Muscle layer of colon (tissue), 2 donors: ENCODE measurements around the gene DNLZ.
"Not testable (repeated sequence)": the region's sequence is repeated elsewhere in the genome, so short reads cannot be mapped to it uniquely, and the experiment has no call there.

Experiments used
- H3K27ac ChIP-seq: one replicate; pipeline ENCODE4 v1.7.0; 2013; ENCODE audit warnings: low read depth, mild to moderate bottlenecking, low read length, moderate library complexity
- H3K27me3 ChIP-seq, 2 donors: one replicate each; pipeline ENCODE4 v1.7.0; 2013; ENCODE audit warnings: low read length in 2 of 2, mild to moderate bottlenecking in 2 of 2; ENCODE audit not compliant: insufficient read depth in 2 of 2, control insufficient read depth in 1 of 2
- H3K36me3 ChIP-seq: one replicate; pipeline ENCODE4 v1.7.0; 2013; ENCODE audit warnings: mild to moderate bottlenecking, low read length; ENCODE audit not compliant: insufficient read depth
- H3K4me1 ChIP-seq: one replicate; pipeline ENCODE4 v1.7.0; 2013; ENCODE audit warnings: mild to moderate bottlenecking, low read length; ENCODE audit not compliant: insufficient read depth
- H3K4me3 ChIP-seq, 2 donors: one replicate each; pipeline ENCODE4 v1.7.0; 2013; ENCODE audit warnings: low read length in 2 of 2, low read depth in 1 of 2, mild to moderate bottlenecking in 1 of 2, moderate library complexity in 1 of 2
- H3K9ac ChIP-seq: one replicate; pipeline ENCODE4 v1.7.0; 2013; ENCODE audit warnings: low read length
- H3K9me3 ChIP-seq: one replicate; pipeline ENCODE4 v1.7.0; 2013; ENCODE audit warnings: mild to moderate bottlenecking, low read length
- donor health status: abdominal sarcoma.
- donor health status: Adenocarcinoma of cecum.

Gene DNLZ

GRCh38 chr9:136323371-136323789 is 40.2 kb downstream of the DNLZ start:
- Histone ChIP-seq H3K9me3 (no peaks in the 10 kb centered on the region), H3K4me3 (no peak overlapping the region), H3K27me3 (no peaks in the 10 kb centered on the region), H3K9ac (no peak overlapping the region), H3K4me1 (peaks cover 12% of the 10 kb centered on the region), H3K36me3 (no peaks in the 10 kb centered on the region), H3K27ac (no peak overlapping the region)

GRCh38 chr9:136322756-136323330 is 40.7 kb downstream of the DNLZ start:
- H3K27ac ChIP-seq, result no peak overlapping the region
- H3K9me3 ChIP-seq, result no peaks in the 10 kb centered on the region
- no peak overlapping the region for H3K9ac ChIP-seq
- no peaks in the 10 kb centered on the region for H3K27me3 ChIP-seq
- no peak overlapping the region for H3K4me3 ChIP-seq
- H3K36me3 ChIP-seq, result no peaks in the 10 kb centered on the region
- peaks cover 8% of the 10 kb centered on the region for H3K4me1 ChIP-seq

DNA sequence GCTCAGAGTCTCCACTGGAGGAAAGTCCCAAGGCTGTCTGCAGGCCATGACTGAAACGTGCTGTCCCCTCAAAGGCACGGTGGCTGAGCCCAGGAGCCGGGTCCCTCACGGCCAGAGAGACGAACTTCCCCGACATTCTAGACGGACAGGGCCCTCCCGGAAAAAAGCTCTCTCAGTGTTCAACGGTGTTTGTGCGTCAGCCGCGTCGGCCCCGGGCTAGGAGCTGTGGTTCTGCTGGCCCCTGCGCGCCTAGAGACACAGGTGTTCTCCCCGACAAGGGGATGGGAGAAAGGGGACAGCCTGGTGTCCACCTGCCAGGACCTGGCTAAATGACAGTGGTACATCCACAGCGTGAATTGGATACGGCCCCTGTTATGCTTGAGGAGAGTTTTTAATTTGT is 42.0 kb downstream of the DNLZ start:
- Histone ChIP-seq H3K4me3 (no peak overlapping the region), H3K9me3 (no peaks in the 10 kb centered on the region), H3K27me3 (no peaks in the 10 kb centered on the region), H3K9ac (no peak overlapping the region), H3K36me3 (no peaks in the 10 kb centered on the region), H3K27ac (no peak overlapping the region), H3K4me1 (peaks cover 2% of the 10 kb centered on the region)

GRCh38 chr9:136320972-136321371 is 42.6 kb downstream of the DNLZ start:
- H3K27me3 ChIP-seq, H3K36me3 ChIP-seq, H3K4me1 ChIP-seq, H3K4me3 ChIP-seq, H3K27ac ChIP-seq, H3K9ac ChIP-seq, H3K9me3 ChIP-seq: not testable (repeated sequence)

DNA sequence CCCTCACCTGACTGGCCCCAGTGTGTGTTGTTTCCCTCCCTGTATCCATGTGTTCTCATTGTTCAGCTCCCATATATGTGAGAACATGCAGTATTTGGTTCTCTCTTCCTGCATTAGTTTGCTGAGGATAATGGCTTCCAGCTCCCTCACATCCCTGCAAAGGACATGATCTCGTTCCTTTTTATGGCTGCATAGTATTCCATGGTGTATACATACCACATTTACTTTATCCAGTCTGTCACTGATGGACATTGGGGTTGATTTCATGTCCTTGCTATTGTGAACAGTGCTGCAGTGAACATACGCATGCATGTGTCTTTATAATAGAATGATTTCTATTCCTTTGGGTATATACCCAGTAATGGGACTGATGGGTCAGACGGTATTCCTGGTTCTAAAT is 43.6 kb downstream of the DNLZ start:
- H3K4me3 ChIP-seq, H3K9ac ChIP-seq, H3K9me3 ChIP-seq, H3K4me1 ChIP-seq, H3K27me3 ChIP-seq, H3K27ac ChIP-seq, H3K36me3 ChIP-seq: not testable (repeated sequence)

GRCh38 chr9:136319244-136319643 is 44.3 kb downstream of the DNLZ start:
- H3K9me3 ChIP-seq, H3K36me3 ChIP-seq, H3K9ac ChIP-seq, H3K27ac ChIP-seq, H3K27me3 ChIP-seq, H3K4me3 ChIP-seq, H3K4me1 ChIP-seq: not testable (repeated sequence)

DNA sequence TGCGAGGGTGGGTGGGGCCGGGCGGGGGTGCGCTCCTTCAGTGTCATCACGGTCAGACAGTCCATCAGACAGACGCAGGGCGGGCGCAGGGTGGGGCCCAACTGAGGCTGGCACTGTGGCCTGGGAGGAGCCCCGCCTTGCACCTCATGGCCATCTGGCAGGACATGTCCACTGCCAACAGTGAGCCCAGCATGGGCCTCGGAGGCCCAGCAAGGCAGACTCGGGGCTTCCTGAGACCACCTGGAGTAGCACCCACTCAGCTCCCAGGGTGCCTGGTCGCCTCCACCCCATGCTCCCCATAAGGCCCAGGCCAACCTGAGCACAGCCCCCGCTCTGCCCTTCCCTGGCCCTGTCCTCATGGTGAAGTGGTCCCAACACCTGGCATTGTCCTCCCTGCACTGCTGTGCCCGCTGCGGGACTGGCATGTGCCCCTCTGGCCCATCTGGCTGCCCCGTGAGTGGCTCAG is 44.7 kb downstream of the DNLZ start:
- Histone ChIP-seq H3K27ac (no peak overlapping the region), H3K27me3 (no peaks in the 10 kb centered on the region), H3K9me3 (no peaks in the 10 kb centered on the region), H3K4me1 (no peaks in the 10 kb centered on the region), H3K9ac (no peak overlapping the region), H3K36me3 (no peaks in the 10 kb centered on the region), H3K4me3 (no peak overlapping the region)

- Histone ChIP-seq H3K9me3 (no peaks in the 10 kb centered on the region), H3K9ac (no peak overlapping the region), H3K4me3 (no peak overlapping the region), H3K27me3 (no peaks in the 10 kb centered on the region), H3K36me3 (no peaks in the 10 kb centered on the region), H3K27ac (no peak overlapping the region), H3K4me1 (no peaks in the 10 kb centered on the region)
These were observed 45.3 kb downstream of the DNLZ start for GRCh38 chr9:136318111-136318775.

DNA sequence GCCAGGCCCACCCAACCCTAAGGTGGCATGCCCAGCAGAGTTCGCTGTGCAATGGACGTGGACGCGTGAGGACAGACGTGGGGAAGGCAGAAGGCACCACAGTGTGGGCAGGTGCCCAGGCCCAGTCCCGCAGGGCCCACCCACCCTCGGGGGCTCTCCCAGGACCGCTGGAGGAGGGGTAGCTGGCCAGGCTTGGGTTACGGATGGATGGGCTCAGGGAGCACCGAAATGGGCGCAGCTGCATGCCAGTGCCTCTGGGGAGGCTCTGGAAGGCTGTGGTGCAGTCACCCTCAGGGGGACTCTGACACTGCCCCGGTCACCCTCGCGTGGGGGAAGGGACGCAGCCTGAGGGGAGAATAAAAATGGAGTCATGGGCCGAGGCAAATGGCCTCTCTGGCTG is 45.8 kb downstream of the DNLZ start:
- H3K27me3 ChIP-seq, result no peaks in the 10 kb centered on the region

DNA sequence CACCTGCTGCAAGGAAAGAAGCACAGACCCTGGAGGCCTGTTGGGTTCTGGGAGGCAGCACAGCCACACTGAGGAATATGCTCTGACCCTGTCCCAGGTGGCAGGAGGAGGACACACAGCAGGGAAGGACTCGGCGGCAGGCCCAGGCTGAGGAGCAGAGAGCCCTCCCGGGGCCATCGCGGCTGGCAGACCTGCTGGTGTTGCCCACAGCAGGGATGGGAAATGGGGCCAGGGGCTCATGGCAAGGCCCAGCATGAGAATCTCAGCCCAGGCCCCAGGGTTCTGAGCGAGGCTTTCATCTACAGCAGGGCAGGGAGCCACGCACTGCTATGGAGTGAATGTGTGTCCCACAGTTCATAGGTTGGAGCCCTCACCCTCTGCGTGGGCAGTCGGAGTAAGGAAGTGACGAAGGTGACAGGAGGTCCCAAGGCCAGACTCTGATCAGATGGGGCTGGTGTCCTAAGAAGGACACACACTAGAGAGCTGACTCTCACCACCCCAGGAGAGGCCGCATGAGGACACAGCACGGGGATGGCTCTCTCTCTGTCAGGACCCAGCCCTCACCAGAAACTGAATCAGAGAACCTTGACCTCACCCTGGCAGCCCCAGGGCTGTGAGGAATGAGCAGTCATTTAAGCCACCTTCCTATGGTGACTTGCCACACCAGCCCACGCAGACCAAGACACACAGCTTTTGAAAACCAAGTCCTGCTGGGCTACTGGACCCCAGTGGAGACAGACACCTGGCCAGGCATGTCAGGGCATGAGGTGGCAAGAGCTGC is 46.5 kb downstream of the DNLZ start:
- Histone ChIP-seq H3K4me1 (no peaks in the 10 kb centered on the region), H3K36me3 (no peaks in the 10 kb centered on the region), H3K9me3 (no peaks in the 10 kb centered on the region), H3K27me3 (peaks cover 0 to 2% of the 10 kb centered on the region in 2 donors), H3K4me3 (no peak overlapping the region), H3K9ac (no peak overlapping the region), H3K27ac (no peak overlapping the region)

More for the DNA sequence above, 45.8 kb downstream of the DNLZ start:
- no peak overlapping the region for H3K9ac ChIP-seq
- H3K4me1 ChIP-seq, result no peaks in the 10 kb centered on the region
- no peak overlapping the region for H3K27ac ChIP-seq
- no peak overlapping the region for H3K4me3 ChIP-seq
- no peaks in the 10 kb centered on the region for H3K36me3 ChIP-seq
- H3K9me3 ChIP-seq, result no peaks in the 10 kb centered on the region

- Histone ChIP-seq H3K4me1 (no peaks in the 10 kb centered on the region), H3K9me3 (no peaks in the 10 kb centered on the region), H3K36me3 (no peaks in the 10 kb centered on the region), H3K9ac (no peak overlapping the region), H3K27me3 (peaks cover 0 to 10% of the 10 kb centered on the region in 2 donors), H3K27ac (no peak overlapping the region), H3K4me3 (no peak overlapping the region)
These were observed 47.2 kb downstream of the DNLZ start for GRCh38 chr9:136316271-136316751.
